Measurements from ENCODE around the gene LSMEM2. TPM values are rescaled to one million over a fixed set of nuclear protein-coding genes. Genes with fewer than 3 reads are reported as not detected.
A peak's percentile ranks its signal among the peaks of the same experiment; 100 is the strongest.

The LSMEM2 gene
- total and polyA plus RNA-seq, 2 of the 8 experiments (the other 6 are each of a cell fraction or from before 2014, with no cell fraction given), result 0.58 to 0.68 TPM

DNA sequence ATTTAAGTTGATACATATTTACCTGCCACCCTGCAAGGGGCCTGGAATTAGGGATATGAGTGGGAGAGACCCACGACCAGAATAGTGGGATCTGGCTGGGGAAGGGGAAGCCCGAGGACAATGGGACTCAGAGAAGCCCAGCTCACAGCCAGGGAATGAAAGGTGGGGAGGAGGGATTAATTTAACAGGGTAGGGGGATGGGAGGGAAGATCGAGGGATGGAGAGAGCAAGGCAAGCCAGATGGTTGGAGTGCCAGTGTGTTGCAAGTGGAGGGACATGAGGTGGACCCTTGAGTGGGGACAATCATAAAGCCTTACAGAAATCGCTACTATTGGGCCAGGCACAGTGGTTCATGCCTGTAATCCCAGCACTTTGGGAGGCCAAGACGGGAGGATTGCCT is 47.3 kb upstream of the LSMEM2 start:
- Histone ChIP-seq H2BK12ac (ENCODE audit: low read depth, low read length) (no peak overlapping the region), H4K91ac (replicated peaks; ENCODE audit: insufficient read length, low read length) (no peak overlapping the region), H3K27ac (ENCODE audit: low read depth, low read length) (no peak overlapping the region), H3K56ac (replicated peaks; ENCODE audit: insufficient read length, low read depth, low read length) (no peak overlapping the region), H3K9ac (replicated peaks in 1 of 4; ENCODE audit: extremely low read depth in 1 of 4, low read depth in 3 of 4, low read length in 3 of 4) (peak overlapping the region in 1 of 4 experiments; percentile 6; a peak in 1 of 7 replicates), H3K36me3 (ENCODE audit: control insufficient read depth in 2 of 4, insufficient read depth in 4 of 4, low read length in 3 of 4) (no peaks in the 10 kb centered on the region), H3K9me3 (ENCODE audit: insufficient read depth in 2 of 2, low read depth in 1 of 2, low read length in 1 of 2) (no peaks in the 10 kb centered on the region), H2AK5ac (ENCODE audit: low read depth, low read length) (no peak overlapping the region), H3K27me3 (replicated peaks in 1 of 4; ENCODE audit: control insufficient read depth in 3 of 4, extremely low read depth in 1 of 4, insufficient read depth in 3 of 4, low read length in 3 of 4) (peaks cover 0 to 3% (median 1%) of the 10 kb centered on the region in 4 experiments; a peak in 4 of 7 replicates), H3K23ac (ENCODE audit: insufficient read length) (no peak overlapping the region), H4K5ac (ENCODE audit: insufficient read length, low read depth, low read length) (no peak overlapping the region), H3K14ac (ENCODE audit: insufficient read length) (no peak overlapping the region), H3K4ac (replicated peaks; ENCODE audit: insufficient read length, low read depth, low read length) (no peak overlapping the region), H3K4me1 (replicated peaks in 1 of 4; ENCODE audit: control insufficient read depth in 3 of 4, insufficient read depth in 4 of 4, low read length in 3 of 4) (peaks cover 0 to 20% (median 8%) of the 10 kb centered on the region in 4 experiments; a peak in 6 of 7 replicates), H3K79me2 (ENCODE audit: control insufficient read depth in 1 of 2, insufficient read depth in 2 of 2, low read length in 2 of 2) (peaks cover 0 to 4% of the 10 kb centered on the region in 2 experiments; a peak in 2 of 4 replicates), H3K18ac (ENCODE audit: extremely low read depth, low read length) (no peak overlapping the region; the same call in 1 of the 2 replicates), H2BK5ac (ENCODE audit: low read depth, low read length) (no peak overlapping the region), H2BK20ac (ENCODE audit: low read length) (no peak overlapping the region), H3K4me3 (ENCODE audit: extremely low read depth in 1 of 4, insufficient read depth in 2 of 4, low read depth in 3 of 4, low read length in 4 of 4) (no peak overlapping the region), H4K20me1 (replicated peaks in 1 of 2; ENCODE audit: control insufficient read depth in 1 of 2, insufficient read depth in 2 of 2, low read length in 2 of 2) (peaks cover 0 to 4% of the 10 kb centered on the region in 2 experiments), H2BK120ac (replicated peaks; ENCODE audit: low read depth, low read length) (no peak overlapping the region), H2AFZ (ENCODE audit: low read length) (no peak overlapping the region), H2BK15ac (ENCODE audit: low read length) (no peak overlapping the region), H4K8ac (ENCODE audit: extremely low read depth, insufficient read depth, low read length) (no peak overlapping the region), H3K79me1 (ENCODE audit: low read depth, low read length) (no peaks in the 10 kb centered on the region; the same call in 1 of the 2 replicates), H3K23me2 (ENCODE audit: low read depth, low read length) (peaks cover 14% of the 10 kb centered on the region; the same call in 1 of the 2 replicates), H3K4me2 (ENCODE audit: insufficient read depth in 1 of 2, low read depth in 2 of 2, low read length in 2 of 2) (no peak overlapping the region)
- ChIA-PET POLR2A (ENCODE audit: partially characterized antibody) (interaction anchor here (6.5 kb wide), 1 partner anchor 9 kb away, joined by 41 read pairs; no protein-coding TSS in a partner anchor), CTCF (ENCODE audit: partially characterized antibody) (interaction anchor here (0.8 to 48.1 kb wide), 5 partner anchors 10 to 111 kb away, joined by 3 to 2149 read pairs (median 587); partner anchors contain the start of genes GNAI2, GNAT1, LSMEM2 and SEMA3B)
- DNase-seq (ENCODE audit: low read depth in 1 of 2, low spot score in 2 of 2), result no peak
- WGBS, 2 experiments (ENCODE audit: extremely low coverage in 1 of 2, insufficient coverage in 1 of 2, insufficient read length in 1 of 2, insufficient replicate concordance in 2 of 2, low coverage in 1 of 2, low lambda C conversion rate in 2 of 2, missing lambda C conversion rate in 1 of 2), result 73% methylated on average over 5 of the region's 5 CpGs; no CpG with 5 or more reads in 1 of the 2 experiments
- FAIRE-seq, result no peak
- TF ChIP-seq, protein P1, sequence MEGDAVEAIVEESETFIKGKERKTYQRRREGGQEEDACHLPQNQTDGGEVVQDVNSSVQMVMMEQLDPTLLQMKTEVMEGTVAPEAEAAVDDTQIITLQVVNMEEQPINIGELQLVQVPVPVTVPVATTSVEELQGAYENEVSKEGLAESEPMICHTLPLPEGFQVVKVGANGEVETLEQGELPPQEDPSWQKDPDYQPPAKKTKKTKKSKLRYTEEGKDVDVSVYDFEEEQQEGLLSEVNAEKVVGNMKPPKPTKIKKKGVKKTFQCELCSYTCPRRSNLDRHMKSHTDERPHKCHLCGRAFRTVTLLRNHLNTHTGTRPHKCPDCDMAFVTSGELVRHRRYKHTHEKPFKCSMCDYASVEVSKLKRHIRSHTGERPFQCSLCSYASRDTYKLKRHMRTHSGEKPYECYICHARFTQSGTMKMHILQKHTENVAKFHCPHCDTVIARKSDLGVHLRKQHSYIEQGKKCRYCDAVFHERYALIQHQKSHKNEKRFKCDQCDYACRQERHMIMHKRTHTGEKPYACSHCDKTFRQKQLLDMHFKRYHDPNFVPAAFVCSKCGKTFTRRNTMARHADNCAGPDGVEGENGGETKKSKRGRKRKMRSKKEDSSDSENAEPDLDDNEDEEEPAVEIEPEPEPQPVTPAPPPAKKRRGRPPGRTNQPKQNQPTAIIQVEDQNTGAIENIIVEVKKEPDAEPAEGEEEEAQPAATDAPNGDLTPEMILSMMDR (IDR thresholded peaks at IDR 0.05; ENCODE audit: control extremely low read depth in 1 of 3, insufficient read depth in 1 of 3, low read depth in 1 of 3, low read length in 3 of 3), result no peak
- TF ChIP-seq HDAC6 (IDR thresholded peaks at IDR 0.05; ENCODE audit: low read depth, low read length) (no peak), SP1 (IDR thresholded peaks at IDR 0.05; ENCODE audit: low read depth, low read length) (no peak), SIX5 (IDR thresholded peaks at IDR 0.05; ENCODE audit: low read depth, low read length) (no peak), SP4 (IDR thresholded peaks at IDR 0.05; ENCODE audit: low read length) (no peak), POU5F1 (IDR thresholded peaks at IDR 0.05; ENCODE audit: low read depth, low read length) (no peak), FOSL1 (IDR thresholded peaks at IDR 0.05; ENCODE audit: insufficient read depth, low read depth, low read length) (no peak)
- TF ChIP-seq, protein P2, sequence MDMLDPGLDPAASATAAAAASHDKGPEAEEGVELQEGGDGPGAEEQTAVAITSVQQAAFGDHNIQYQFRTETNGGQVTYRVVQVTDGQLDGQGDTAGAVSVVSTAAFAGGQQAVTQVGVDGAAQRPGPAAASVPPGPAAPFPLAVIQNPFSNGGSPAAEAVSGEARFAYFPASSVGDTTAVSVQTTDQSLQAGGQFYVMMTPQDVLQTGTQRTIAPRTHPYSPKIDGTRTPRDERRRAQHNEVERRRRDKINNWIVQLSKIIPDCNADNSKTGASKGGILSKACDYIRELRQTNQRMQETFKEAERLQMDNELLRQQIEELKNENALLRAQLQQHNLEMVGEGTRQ (IDR thresholded peaks at IDR 0.05; ENCODE audit: low read length), result no peak
- TF ChIP-seq, protein P3, sequence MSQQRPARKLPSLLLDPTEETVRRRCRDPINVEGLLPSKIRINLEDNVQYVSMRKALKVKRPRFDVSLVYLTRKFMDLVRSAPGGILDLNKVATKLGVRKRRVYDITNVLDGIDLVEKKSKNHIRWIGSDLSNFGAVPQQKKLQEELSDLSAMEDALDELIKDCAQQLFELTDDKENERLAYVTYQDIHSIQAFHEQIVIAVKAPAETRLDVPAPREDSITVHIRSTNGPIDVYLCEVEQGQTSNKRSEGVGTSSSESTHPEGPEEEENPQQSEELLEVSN (IDR thresholded peaks at IDR 0.05), result no peak
